BJ (cell line): ENCODE data around the gene CRKL. TPM values are rescaled to one million over a fixed set of nuclear protein-coding genes. Genes with fewer than 3 reads are reported as not detected.

Experiments
- CTCF ChIA-PET: fragments of 350-600 bp; formaldehyde crosslinking; extraction: SDS; loops from one replicate; lab custom pipeline; 2021; ENCODE audit warnings: antibody characterized with exemption, inconsistent platforms; lab: Yijun Ruan, JAX
- POLR2A ChIA-PET: fragments of 300-600 bp; sonication (Branson Sonifier 250); formaldehyde crosslinking; extraction: SDS; loops from one replicate; lab custom pipeline; 2021; ENCODE audit warnings: antibody characterized with exemption; lab: Charles Lee
- DNase-seq: peaks from one replicate; pipeline ENCODE4 v3.0.0-alpha.2; 2011; ENCODE audit warnings: low read depth
- H3K27me3 ChIP-seq: 2 replicates; pipeline ENCODE4 v1.6.0; 2011; ENCODE audit warnings: low read length; ENCODE audit not compliant: control insufficient read depth, insufficient read depth
- H3K36me3 ChIP-seq: 2 replicates; pipeline ENCODE4 v1.5.1; 2011; ENCODE audit warnings: low read length; ENCODE audit not compliant: control insufficient read depth, insufficient read depth
- H3K4me3 ChIP-seq: 2 replicates; pipeline ENCODE4 v1.5.1; 2011; ENCODE audit warnings: low read depth, mild to moderate bottlenecking, control low read depth, low read length
- CTCF ChIP-seq: IDR thresholded peaks from 2 replicates; pipeline ENCODE4 v1.5.1; 2011; ENCODE audit warnings: low read depth, mild to moderate bottlenecking, control low read depth, inconsistent platforms, low read length, moderate library complexity; ENCODE audit not compliant: insufficient read depth
- polyA plus RNA-seq: library from polyadenylated mRNA; depleted of rRNA; stranded (reverse); fragments of >200 nt; gene quantifications from 2 replicates; pipeline ENCODE4 v1.2.3, GENCODE V29; 2011

Gene CRKL
- polyA plus RNA-seq, 1 experiment, result 14.7 TPM

- H3K27me3 ChIP-seq, result no peaks in the 10 kb centered on the region
- no peak overlapping the region for H3K4me3 ChIP-seq
- ChIA-PET POLR2A (no interaction called here), CTCF (no interaction called here)
- H3K36me3 ChIP-seq, result peaks cover 40% of the 10 kb centered on the region
- no peak for DNase-seq
- no peak for TF ChIP-seq CTCF
These were observed 79.7 kb downstream of the CRKL start for GRCh38 chr22:20996598-20997535.

GRCh38 chr22:20997536-20998257, 80.5 kb downstream of the CRKL start:
- Histone ChIP-seq H3K4me3 (no peak overlapping the region), H3K36me3 (peaks cover 32% of the 10 kb centered on the region), H3K27me3 (no peaks in the 10 kb centered on the region)
- no peak for TF ChIP-seq CTCF
- no peak for DNase-seq
- POLR2A ChIA-PET, result no interaction called here
- CTCF ChIA-PET, result interaction anchor here (1.1 kb wide), 1 partner anchor 112 kb away, joined by 4 read pairs; no protein-coding TSS in a partner anchor

DNA sequence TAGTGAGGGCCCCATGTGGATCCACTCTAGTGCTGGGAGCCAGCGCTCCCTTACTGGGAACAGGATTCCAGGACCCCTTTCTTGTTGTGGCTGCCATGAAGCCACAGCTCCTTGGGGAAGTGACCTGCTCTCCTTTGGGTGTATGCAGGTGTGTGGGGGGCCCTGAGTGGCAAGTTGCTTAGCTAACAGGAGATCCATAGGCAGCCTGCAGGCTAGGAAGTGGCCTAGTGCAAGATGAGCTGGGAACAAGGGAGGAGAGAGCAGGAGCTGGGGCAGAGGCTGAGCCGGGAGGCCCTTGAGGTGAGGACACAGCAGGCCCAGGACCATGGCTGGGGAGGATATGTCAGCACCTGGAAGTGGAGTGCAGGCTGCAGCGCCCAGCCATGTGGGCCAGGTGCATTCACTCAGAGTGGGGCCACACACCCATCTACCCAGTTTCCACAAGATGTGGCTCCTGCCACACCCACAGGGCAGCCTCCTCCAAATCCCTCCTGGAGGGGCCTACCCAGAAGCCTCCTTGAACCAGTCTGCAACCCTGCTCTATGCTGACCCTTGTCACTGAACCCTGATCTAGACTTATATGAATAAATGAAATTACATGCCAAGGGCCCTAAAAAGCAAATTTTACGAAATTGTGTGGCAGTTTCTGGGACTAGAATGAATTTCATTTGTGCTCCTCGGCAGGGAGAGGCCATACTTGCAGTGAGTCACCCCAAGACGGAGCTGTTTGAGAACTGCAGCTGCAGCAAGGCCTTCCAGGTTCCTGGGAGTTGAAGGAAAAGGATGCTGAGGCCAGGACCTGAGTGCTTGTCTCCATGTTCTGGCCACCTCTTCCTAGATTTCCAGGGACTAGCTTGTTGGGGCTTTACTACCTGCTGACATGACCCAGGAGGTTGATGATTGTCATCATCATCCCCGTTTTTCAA, 81.5 kb downstream of the CRKL start:
- DNase-seq, result no peak

GRCh38 chr22:20999350-21000206, 82.4 kb downstream of the CRKL start:
- ChIA-PET POLR2A (no interaction called here), CTCF (interaction anchor here (0.9 to 2.1 kb wide), 3 partner anchors 12 to 39 kb away, joined by 3 to 5 read pairs (median 4); partner anchors contain the start of gene LZTR1)
- H3K27me3 ChIP-seq, result no peaks in the 10 kb centered on the region
- H3K36me3 ChIP-seq, result peaks cover 23% of the 10 kb centered on the region
- no peak for DNase-seq
- TF ChIP-seq CTCF, result no peak
- H3K4me3 ChIP-seq, result no peak overlapping the region

More for the DNA sequence above, 81.5 kb downstream of the CRKL start:
- no peak for TF ChIP-seq CTCF
- Histone ChIP-seq H3K36me3 (peaks cover 27% of the 10 kb centered on the region), H3K4me3 (no peak overlapping the region), H3K27me3 (no peaks in the 10 kb centered on the region)
- CTCF ChIA-PET, result interaction anchor here (0.9 to 2.1 kb wide), 4 partner anchors 11 to 113 kb away, joined by 3 to 5 read pairs (median 4); partner anchors contain the start of gene LZTR1
- POLR2A ChIA-PET, result no interaction called here
